ENCODE measurements around the gene KDM2A.
"Not testable (repeated sequence)": the region's sequence is repeated elsewhere in the genome, so short reads cannot be mapped to it uniquely, and the experiment has no call there.

The KDM2A gene

DNA sequence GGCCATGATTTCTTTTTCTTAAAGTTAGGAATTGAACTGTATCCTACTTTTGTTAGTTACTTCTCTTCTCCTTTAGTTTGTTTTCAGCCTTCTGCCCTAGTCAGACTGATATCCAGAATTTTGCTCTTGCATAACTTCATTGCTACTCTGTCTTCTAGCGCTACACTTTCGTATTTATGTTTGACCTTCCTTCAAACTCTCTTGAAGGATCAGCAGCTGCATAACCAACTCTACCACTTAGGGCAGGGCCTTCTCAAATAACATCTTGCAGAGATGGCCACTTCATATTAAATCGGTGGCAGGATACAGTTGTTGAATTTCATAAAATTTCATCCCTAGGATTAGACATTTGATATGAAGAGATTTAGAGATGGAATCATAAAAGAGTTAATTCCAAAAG, 43.9 kb downstream of the KDM2A start:
- no peak overlapping the region for H3K4me3 ChIP-seq (ENCODE audit: control insufficient read depth, low read depth, low read length)
- no peak for DNase-seq (ENCODE audit: low read depth)
- TF ChIP-seq, protein P1, sequence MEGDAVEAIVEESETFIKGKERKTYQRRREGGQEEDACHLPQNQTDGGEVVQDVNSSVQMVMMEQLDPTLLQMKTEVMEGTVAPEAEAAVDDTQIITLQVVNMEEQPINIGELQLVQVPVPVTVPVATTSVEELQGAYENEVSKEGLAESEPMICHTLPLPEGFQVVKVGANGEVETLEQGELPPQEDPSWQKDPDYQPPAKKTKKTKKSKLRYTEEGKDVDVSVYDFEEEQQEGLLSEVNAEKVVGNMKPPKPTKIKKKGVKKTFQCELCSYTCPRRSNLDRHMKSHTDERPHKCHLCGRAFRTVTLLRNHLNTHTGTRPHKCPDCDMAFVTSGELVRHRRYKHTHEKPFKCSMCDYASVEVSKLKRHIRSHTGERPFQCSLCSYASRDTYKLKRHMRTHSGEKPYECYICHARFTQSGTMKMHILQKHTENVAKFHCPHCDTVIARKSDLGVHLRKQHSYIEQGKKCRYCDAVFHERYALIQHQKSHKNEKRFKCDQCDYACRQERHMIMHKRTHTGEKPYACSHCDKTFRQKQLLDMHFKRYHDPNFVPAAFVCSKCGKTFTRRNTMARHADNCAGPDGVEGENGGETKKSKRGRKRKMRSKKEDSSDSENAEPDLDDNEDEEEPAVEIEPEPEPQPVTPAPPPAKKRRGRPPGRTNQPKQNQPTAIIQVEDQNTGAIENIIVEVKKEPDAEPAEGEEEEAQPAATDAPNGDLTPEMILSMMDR (IDR thresholded peaks at IDR 0.05; ENCODE audit: control insufficient read depth, insufficient read depth, low read depth, low read length, missing control alignments), result no peak

DNA sequence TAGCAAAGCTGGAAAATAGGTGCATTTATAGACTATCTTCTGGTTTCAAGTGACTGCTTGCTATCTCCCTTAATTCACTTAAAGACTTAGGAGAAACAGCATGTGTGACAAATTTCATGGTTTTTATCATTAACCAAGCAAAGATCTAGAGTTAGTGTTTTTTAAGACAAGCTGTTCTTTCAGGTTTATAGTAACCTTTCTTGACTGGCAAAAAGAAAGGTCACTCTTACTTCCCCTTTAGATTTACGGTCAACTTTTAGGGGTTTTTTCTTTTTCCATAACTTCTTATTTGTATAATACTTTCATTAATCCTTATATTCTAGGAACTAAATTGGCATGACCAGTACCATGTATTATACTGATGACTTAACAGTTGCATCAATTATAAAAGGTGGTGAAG, 46.6 kb downstream of the KDM2A start:
- DNase-seq (ENCODE audit: low read depth), result no peak
- H3K4me3 ChIP-seq (ENCODE audit: control insufficient read depth, low read depth, low read length), result no peak overlapping the region
- TF ChIP-seq, protein P1 (IDR thresholded peaks at IDR 0.05; ENCODE audit: control insufficient read depth, insufficient read depth, low read depth, low read length, missing control alignments), result no peak

DNA sequence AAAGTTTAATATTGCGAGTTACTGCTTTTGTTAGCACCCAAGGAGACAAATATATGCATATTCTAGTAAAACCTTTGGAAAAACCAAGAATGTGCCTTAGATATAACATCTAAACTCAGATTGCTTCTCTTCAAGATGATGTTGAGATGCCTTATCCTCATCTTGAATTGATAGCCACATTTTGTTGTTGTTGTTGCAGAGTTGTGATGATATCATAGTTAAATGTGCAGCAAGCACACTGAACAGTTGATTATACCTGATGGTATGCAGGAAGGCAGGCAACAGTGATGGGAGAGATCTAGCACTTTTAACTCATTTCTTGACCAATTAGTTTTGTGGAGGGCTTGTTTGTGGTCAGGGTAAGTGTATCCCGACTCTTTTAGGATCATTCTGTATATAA, 48.0 kb downstream of the KDM2A start:
- TF ChIP-seq, protein P1 (IDR thresholded peaks at IDR 0.05; ENCODE audit: control insufficient read depth, insufficient read depth, low read depth, low read length, missing control alignments), result no peak
- DNase-seq (ENCODE audit: low read depth), result no peak

DNA sequence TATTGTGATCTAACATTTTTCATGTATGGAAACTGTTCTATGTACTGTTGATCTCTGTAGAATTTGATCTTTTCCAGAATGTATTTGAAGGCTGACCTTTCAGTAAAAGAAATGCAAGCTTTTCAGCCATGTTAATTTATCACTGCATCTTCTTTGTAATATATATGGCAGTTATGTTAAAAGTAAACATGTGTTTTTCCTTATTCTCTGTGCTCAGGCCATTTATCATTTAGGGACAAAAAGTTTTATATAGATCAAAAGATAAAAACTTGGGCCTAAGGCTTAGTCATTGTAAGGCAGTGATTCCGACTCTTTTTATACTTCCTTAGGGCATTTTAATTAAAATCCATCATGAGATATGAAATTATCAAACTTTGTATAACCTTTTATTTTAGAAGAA, 48.7 kb downstream of the KDM2A start:
- no peak overlapping the region for H3K4me3 ChIP-seq (ENCODE audit: control insufficient read depth, low read depth, low read length)
- TF ChIP-seq, protein P1 (IDR thresholded peaks at IDR 0.05; ENCODE audit: control insufficient read depth, insufficient read depth, low read depth, low read length, missing control alignments), result no peak
- no peak for DNase-seq (ENCODE audit: low read depth)

More for the DNA sequence above, 48.0 kb downstream of the KDM2A start:
- H3K4me3 ChIP-seq (ENCODE audit: control insufficient read depth, low read depth, low read length), result no peak overlapping the region

DNA sequence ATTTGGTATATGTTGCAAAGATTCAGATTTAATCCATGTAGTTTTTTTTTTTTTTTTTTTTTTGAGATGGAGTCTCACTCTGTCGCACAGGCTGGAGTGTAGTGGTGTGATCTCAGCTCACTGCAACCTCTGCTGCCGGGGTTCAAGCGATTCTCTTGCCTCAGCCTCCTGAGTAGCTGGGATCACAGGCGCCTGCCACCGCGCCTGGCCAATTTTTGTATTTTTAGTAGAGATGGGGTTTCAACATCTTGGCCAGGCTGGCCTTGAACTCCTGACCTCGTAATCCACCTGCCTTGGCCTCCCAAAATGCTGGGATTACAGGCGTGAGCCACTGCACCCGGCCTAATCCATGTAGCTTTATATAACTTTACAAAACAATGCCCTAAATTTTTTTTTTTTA, 49.8 kb downstream of the KDM2A start:
- H3K4me3 ChIP-seq (ENCODE audit: control insufficient read depth, low read depth, low read length); DNase-seq (ENCODE audit: low read depth): not testable (repeated sequence)

DNA sequence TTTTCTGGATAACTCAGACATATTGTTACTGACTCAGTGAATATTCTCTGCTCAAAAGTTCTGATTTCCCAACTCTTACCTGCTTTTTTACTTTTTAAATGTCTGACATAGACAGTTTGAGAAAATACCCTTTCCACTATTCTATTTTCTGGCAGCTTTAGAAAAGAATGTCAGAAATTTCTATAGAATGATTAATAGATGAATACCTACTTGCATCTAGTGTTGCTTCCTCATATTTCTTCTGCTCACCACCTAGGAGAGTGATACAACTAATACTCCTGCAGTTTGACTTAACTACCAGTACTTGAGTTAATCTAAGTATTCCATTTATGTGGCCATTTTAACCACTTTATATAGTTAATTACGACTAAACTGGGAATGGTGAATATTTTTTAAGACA, 55.2 kb downstream of the KDM2A start:
- TF ChIP-seq, protein P1 (IDR thresholded peaks at IDR 0.05; ENCODE audit: control insufficient read depth, insufficient read depth, low read depth, low read length, missing control alignments), result no peak
- H3K4me3 ChIP-seq (ENCODE audit: control insufficient read depth, low read depth, low read length), result no peak overlapping the region
- DNase-seq (ENCODE audit: low read depth), result no peak

DNA sequence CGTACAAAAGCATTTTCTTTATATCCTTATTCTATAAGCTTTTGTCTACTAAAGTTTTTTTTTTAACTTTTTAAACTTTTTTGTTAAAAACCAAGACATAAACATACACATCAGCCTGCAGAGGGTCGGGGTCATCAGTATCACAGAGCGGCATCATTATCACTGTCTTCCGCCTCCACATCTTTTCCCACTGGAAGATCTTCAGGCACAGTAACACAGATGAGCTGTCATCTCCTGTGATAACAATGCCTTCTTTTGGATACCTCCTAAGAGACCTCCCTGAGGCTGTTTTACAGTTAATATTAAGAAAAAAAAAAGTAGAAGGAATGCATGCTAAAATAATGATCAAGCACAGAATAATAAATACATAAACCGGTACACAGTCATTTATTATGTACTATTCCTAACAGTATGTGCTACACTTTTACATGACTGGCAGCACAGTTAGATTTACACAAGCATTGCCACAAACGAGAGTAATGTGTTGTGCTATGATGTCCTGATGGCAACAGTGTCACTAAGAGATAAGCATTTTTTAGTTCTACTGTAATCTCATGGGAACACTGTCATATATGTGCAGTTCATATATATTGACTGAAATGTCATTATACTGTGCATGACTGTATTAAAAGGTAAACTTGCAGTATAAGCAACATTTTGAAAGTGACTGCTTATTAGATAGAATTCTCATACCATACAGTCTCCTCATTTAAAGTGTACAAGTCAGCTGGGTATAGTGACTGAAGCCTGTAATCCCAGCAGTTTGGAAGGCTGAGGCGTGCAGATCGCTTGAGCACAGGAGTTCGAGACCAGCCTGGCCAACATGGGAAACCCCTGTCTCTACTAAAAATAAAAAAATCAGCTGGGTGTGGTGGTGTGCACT, 58.6 kb downstream of the KDM2A start:
- TF ChIP-seq, protein P1 (IDR thresholded peaks at IDR 0.05; ENCODE audit: control insufficient read depth, insufficient read depth, low read depth, low read length, missing control alignments), result no peak
- DNase-seq (ENCODE audit: low read depth), result no peak

More for the DNA sequence above, 58.6 kb downstream of the KDM2A start:
- no peak overlapping the region for H3K4me3 ChIP-seq (ENCODE audit: control insufficient read depth, low read depth, low read length)
